Smooth muscle cell (in vitro differentiated cells): ENCODE data around the gene RGSL1. TPM values are rescaled to one million over a fixed set of nuclear protein-coding genes. Genes with fewer than 3 reads are reported as not detected.

ENCODE experiments used
- DNase-seq: peaks from one replicate; lab custom pipeline; 2025; ENCODE audit not compliant: unreplicated experiment; lab: John Stamatoyannopoulos, UW
- H2AFZ ChIP-seq: fragments of 200-600 bp; sonication (generic); 2 replicates; pipeline ENCODE4 v1.6.0; 2016; ENCODE audit warnings: antibody characterized with exemption, low read depth, mild to moderate bottlenecking
- H3F3A ChIP-seq: fragments of 200-600 bp; sonication (generic); 2 replicates; pipeline ENCODE4 v1.6.0; 2017; ENCODE audit warnings: antibody characterized with exemption, low read depth
- H3K27ac ChIP-seq: fragments of 200-600 bp; sonication (generic); 2 replicates; pipeline ENCODE4 v1.5.1; 2016; ENCODE audit warnings: low read depth, mild to moderate bottlenecking
- H3K27me3 ChIP-seq: fragments of 200-600 bp; sonication (generic); 2 replicates; pipeline ENCODE4 v1.6.1; 2016; ENCODE audit warnings: low read depth, mild to moderate bottlenecking
- H3K36me3 ChIP-seq: fragments of 200-600 bp; sonication (generic); 2 replicates; pipeline ENCODE4 v1.5.1; 2016; ENCODE audit warnings: low read depth
- H3K4me1 ChIP-seq: fragments of 200-600 bp; sonication (generic); 2 replicates; pipeline ENCODE4 v1.5.1; 2016; ENCODE audit warnings: low read depth
- H3K4me2 ChIP-seq: fragments of 200-600 bp; sonication (generic); 2 replicates; pipeline ENCODE4 v1.6.0; 2016; ENCODE audit warnings: mild to moderate bottlenecking
- H3K4me3 ChIP-seq: fragments of 200-600 bp; sonication (generic); 2 replicates; pipeline ENCODE4 v1.5.1; 2016; ENCODE audit warnings: mild to moderate bottlenecking
- H3K79me2 ChIP-seq: fragments of 200-600 bp; sonication (generic); 2 replicates; pipeline ENCODE4 v1.6.0; 2016; ENCODE audit warnings: low read depth, mild to moderate bottlenecking
- H3K9ac ChIP-seq: fragments of 200-600 bp; sonication (generic); 2 replicates; pipeline ENCODE4 v1.6.0; 2016; ENCODE audit warnings: low read depth
- H3K9me3 ChIP-seq: fragments of 200-600 bp; sonication (generic); replicated peaks from 2 replicates; pipeline ENCODE4 v1.5.1; 2016; ENCODE audit warnings: low read depth
- H4K20me1 ChIP-seq: fragments of 200-600 bp; sonication (generic); 2 replicates; pipeline ENCODE4 v1.6.0; 2016; ENCODE audit warnings: low read depth
- whole genome bisulfite sequencing: methylation state at CpG from one replicate; pipeline ENCODE4 v1.1.7; 2016; ENCODE audit warnings: low lambda C conversion rate; 5-methylcytosine and 5-hydroxymethylcytosine counted together
- polyA plus RNA-seq: library from polyadenylated mRNA; unstranded; fragments of >200 nt; fragmentation: Nextera tagmentation; extraction: Ambion mirVana; gene quantifications from 2 replicates; pipeline ENCODE4 v1.2.1, GENCODE V29; 2016
- total RNA-seq: library from RNA; depleted of rRNA; stranded (reverse); fragments of >200 nt; gene quantifications from 2 replicates; pipeline ENCODE4 v1.2.3, GENCODE V29; 2014
- TF ChIP-seq, protein P1 (sequence below): fragments of 200-600 bp; sonication (generic); IDR thresholded peaks from 2 replicates; pipeline ENCODE4 v1.5.1; 2017; ENCODE audit warnings: borderline replicate concordance, mild to moderate bottlenecking, antibody characterized with exemption; ENCODE audit not compliant: insufficient read depth, poor library complexity, severe bottlenecking

The RGSL1 gene
- total and polyA plus RNA-seq, 2 experiments from 2014 or later: not detected

DNA sequence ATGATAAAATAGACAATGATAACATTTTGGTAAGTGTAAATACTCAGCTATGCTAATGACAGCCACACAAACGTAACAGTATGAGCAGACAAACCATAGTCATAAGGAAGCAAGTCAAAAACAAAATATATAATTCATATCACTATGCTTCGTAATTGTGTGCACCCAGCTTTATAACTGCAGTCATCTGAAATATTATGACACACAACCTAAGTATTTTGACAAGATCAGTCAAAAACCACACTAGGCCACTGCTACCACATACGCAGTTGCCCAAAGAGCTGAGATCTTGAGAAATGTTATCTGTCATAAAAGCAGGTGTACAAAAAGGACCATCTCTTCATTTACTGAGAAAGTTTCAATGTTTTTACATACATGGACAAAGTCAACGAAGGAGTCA, 113.1 kb downstream of the RGSL1 start:
- no peak for DNase-seq
- 89% methylated on average over 4 of the region's 4 CpGs for WGBS
- no peaks in the 10 kb centered on the region for H3K79me2 ChIP-seq
- H3K27ac ChIP-seq: no peak overlapping the region
- no peaks in the 10 kb centered on the region for H4K20me1 ChIP-seq
- no peaks in the 10 kb centered on the region for H3K9me3 ChIP-seq
- no peak overlapping the region for H3K4me2 ChIP-seq
- no peak overlapping the region for H3K4me3 ChIP-seq
- H3K4me1 ChIP-seq: no peaks in the 10 kb centered on the region
- no peak overlapping the region for H2AFZ ChIP-seq
- TF ChIP-seq, protein P1, sequence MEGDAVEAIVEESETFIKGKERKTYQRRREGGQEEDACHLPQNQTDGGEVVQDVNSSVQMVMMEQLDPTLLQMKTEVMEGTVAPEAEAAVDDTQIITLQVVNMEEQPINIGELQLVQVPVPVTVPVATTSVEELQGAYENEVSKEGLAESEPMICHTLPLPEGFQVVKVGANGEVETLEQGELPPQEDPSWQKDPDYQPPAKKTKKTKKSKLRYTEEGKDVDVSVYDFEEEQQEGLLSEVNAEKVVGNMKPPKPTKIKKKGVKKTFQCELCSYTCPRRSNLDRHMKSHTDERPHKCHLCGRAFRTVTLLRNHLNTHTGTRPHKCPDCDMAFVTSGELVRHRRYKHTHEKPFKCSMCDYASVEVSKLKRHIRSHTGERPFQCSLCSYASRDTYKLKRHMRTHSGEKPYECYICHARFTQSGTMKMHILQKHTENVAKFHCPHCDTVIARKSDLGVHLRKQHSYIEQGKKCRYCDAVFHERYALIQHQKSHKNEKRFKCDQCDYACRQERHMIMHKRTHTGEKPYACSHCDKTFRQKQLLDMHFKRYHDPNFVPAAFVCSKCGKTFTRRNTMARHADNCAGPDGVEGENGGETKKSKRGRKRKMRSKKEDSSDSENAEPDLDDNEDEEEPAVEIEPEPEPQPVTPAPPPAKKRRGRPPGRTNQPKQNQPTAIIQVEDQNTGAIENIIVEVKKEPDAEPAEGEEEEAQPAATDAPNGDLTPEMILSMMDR: no peak
- H3K36me3 ChIP-seq: no peaks in the 10 kb centered on the region
- H3K9ac ChIP-seq: no peak overlapping the region
- H3F3A ChIP-seq: no peaks in the 10 kb centered on the region
- H3K27me3 ChIP-seq: no peaks in the 10 kb centered on the region

DNA sequence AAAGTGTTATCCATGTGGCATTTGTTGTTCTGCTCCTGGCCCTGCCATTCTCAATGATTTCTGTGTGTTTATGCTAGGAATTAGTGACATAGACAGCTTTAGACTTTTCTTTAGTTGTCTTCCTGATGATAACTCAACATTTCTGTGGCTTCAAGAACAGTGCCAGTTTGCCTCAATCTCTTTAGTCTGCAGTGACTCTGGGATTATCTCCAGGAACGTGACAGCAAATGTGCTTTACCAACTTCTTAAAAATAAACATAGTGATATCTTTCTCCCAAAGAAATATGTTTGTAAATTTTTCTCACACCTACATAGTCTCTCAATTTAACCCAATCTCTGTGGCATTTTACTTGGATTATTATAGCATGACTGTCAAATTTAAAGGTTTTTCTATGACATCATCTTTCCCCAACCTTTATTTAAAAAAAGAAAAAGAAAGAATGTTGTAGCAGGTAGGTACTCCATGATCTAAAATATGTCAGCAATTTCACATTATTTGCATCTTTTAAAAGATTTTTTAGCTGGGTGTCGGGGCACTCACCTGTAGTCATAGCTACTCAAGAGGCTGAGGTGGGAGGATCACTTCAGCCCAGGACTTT, 114.6 kb downstream of the RGSL1 start:
- peak overlapping the region; percentile 13 for H3K4me2 ChIP-seq
- TF ChIP-seq, protein P1: no peak
- no peaks in the 10 kb centered on the region for H3K9me3 ChIP-seq
- no peak overlapping the region for H3K9ac ChIP-seq
- no peak overlapping the region for H2AFZ ChIP-seq
- H3K36me3 ChIP-seq: no peaks in the 10 kb centered on the region
- no peak overlapping the region for H3K27ac ChIP-seq
- DNase-seq: no peak
- no peaks in the 10 kb centered on the region for H3K79me2 ChIP-seq
- no peaks in the 10 kb centered on the region for H3F3A ChIP-seq
- no peak overlapping the region for H3K4me3 ChIP-seq
- H4K20me1 ChIP-seq: no peaks in the 10 kb centered on the region
- H3K27me3 ChIP-seq: no peaks in the 10 kb centered on the region
- 57% methylated on average over 2 of the region's 2 CpGs for WGBS
- no peaks in the 10 kb centered on the region for H3K4me1 ChIP-seq

DNA sequence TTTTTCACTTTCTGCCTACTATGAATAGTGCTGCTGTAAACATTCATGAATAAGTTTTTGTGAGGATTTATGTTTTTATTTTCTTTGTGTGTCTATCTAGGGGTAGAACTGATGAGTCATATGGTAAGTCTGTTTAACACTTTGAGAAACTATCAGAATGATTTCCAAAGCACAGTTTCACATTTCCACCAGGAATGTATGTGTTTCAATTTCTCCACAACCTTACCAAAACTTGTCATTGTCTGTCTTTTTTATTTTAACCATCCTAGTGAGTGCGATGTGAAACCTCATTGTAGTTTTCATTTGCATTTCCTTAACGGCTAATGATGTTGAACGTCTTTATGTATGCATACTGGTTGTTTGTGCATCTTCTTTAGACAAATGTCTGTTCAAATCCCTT, 115.6 kb downstream of the RGSL1 start:
- no peak overlapping the region for H3K9ac ChIP-seq
- H4K20me1 ChIP-seq: no peaks in the 10 kb centered on the region
- H2AFZ ChIP-seq: no peak overlapping the region
- no peaks in the 10 kb centered on the region for H3K4me1 ChIP-seq
- no peak for DNase-seq
- TF ChIP-seq, protein P1: no peak
- no peak overlapping the region for H3K4me2 ChIP-seq
- no peaks in the 10 kb centered on the region for H3K27me3 ChIP-seq
- no peaks in the 10 kb centered on the region for H3F3A ChIP-seq
- WGBS: 84% methylated on average over 3 of the region's 3 CpGs
- H3K9me3 ChIP-seq: no peaks in the 10 kb centered on the region
- H3K36me3 ChIP-seq: no peaks in the 10 kb centered on the region
- H3K4me3 ChIP-seq: no peak overlapping the region
- no peaks in the 10 kb centered on the region for H3K79me2 ChIP-seq
- no peak overlapping the region for H3K27ac ChIP-seq

DNA sequence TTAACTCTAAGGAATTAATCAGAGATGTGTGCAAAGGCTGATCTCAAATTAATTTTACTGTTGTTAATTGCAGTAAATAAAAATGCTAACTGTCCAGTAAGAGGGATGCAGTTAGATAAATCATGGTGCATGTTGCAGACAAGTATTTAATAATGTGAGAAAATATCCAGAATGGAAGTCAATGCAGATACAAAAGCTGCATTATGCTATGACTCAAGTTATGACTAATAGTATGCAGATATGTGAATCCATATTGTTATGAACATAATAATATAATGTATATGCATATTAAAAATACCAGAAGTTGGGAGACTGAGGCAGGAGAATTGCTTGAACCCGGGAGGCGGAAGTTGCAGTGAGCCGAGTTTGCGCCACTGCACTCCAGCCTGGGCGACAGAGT, 117.7 kb downstream of the RGSL1 start:
- Histone ChIP-seq H3K36me3 (no peaks in the 10 kb centered on the region), H3K27ac (no peak overlapping the region), H3K9ac (no peak overlapping the region), H3K4me3 (no peak overlapping the region), H4K20me1 (no peaks in the 10 kb centered on the region), H2AFZ (no peak overlapping the region), H3F3A (no peaks in the 10 kb centered on the region), H3K27me3 (no peaks in the 10 kb centered on the region), H3K4me1 (no peaks in the 10 kb centered on the region), H3K79me2 (no peaks in the 10 kb centered on the region), H3K9me3 (no peaks in the 10 kb centered on the region), H3K4me2 (no peak overlapping the region)
- DNase-seq: no peak
- TF ChIP-seq, protein P1: no peak
- 96% methylated on average over 5 of the region's 5 CpGs for WGBS
